Measurements from ENCODE around the gene MPRIP.

The MPRIP gene

DNA sequence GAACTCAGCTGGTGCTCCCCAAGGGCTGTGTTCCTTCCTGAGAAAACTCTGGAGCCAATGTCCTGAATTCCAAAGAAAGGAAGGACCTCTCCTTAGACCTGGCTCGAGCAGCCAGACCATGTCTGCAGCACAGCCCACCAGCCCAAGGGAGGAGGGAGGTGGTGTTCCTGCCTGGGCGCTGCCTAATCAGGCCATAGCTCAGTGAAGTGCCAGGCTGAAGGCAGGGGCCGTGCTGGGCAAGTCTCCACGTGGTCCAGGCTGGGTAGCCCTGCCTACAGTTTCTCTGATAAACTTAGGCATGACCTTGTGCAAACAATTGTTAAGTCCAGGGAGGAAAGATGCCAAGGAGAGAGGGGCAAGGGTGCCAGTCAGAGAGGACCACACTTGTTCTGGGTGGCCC is 76.8 kb downstream of the MPRIP start (continued):
- TF ChIP-seq, protein P1, sequence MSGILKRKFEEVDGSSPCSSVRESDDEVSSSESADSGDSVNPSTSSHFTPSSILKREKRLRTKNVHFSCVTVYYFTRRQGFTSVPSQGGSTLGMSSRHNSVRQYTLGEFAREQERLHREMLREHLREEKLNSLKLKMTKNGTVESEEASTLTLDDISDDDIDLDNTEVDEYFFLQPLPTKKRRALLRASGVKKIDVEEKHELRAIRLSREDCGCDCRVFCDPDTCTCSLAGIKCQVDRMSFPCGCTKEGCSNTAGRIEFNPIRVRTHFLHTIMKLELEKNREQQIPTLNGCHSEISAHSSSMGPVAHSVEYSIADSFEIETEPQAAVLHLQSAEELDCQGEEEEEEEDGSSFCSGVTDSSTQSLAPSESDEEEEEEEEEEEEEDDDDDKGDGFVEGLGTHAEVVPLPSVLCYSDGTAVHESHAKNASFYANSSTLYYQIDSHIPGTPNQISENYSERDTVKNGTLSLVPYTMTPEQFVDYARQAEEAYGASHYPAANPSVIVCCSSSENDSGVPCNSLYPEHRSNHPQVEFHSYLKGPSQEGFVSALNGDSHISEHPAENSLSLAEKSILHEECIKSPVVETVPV (CRISPR knock-in tag; IDR thresholded peaks at IDR 0.05), result no peak
- TF ChIP-seq, protein P2, sequence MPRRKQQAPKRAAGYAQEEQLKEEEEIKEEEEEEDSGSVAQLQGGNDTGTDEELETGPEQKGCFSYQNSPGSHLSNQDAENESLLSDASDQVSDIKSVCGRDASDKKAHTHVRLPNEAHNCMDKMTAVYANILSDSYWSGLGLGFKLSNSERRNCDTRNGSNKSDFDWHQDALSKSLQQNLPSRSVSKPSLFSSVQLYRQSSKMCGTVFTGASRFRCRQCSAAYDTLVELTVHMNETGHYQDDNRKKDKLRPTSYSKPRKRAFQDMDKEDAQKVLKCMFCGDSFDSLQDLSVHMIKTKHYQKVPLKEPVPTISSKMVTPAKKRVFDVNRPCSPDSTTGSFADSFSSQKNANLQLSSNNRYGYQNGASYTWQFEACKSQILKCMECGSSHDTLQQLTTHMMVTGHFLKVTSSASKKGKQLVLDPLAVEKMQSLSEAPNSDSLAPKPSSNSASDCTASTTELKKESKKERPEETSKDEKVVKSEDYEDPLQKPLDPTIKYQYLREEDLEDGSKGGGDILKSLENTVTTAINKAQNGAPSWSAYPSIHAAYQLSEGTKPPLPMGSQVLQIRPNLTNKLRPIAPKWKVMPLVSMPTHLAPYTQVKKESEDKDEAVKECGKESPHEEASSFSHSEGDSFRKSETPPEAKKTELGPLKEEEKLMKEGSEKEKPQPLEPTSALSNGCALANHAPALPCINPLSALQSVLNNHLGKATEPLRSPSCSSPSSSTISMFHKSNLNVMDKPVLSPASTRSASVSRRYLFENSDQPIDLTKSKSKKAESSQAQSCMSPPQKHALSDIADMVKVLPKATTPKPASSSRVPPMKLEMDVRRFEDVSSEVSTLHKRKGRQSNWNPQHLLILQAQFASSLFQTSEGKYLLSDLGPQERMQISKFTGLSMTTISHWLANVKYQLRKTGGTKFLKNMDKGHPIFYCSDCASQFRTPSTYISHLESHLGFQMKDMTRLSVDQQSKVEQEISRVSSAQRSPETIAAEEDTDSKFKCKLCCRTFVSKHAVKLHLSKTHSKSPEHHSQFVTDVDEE (CRISPR knock-in tag; IDR thresholded peaks at IDR 0.05), result no peak
- TF ChIP-seq, protein P3, sequence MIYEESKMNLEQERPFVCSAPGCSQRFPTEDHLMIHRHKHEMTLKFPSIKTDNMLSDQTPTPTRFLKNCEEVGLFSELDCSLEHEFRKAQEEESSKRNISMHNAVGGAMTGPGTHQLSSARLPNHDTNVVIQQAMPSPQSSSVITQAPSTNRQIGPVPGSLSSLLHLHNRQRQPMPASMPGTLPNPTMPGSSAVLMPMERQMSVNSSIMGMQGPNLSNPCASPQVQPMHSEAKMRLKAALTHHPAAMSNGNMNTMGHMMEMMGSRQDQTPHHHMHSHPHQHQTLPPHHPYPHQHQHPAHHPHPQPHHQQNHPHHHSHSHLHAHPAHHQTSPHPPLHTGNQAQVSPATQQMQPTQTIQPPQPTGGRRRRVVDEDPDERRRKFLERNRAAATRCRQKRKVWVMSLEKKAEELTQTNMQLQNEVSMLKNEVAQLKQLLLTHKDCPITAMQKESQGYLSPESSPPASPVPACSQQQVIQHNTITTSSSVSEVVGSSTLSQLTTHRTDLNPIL (CRISPR knock-in tag; IDR thresholded peaks at IDR 0.05; ENCODE audit: low read depth), result no peak
- TF ChIP-seq TOX (CRISPR knock-in tag; IDR thresholded peaks at IDR 0.05; ENCODE audit: borderline replicate concordance) (no peak), ESRRG (CRISPR knock-in tag; IDR thresholded peaks at IDR 0.05) (no peak), ZFP30 (CRISPR knock-in tag; IDR thresholded peaks at IDR 0.05) (no peak), ZFP3 (CRISPR knock-in tag; IDR thresholded peaks at IDR 0.05) (no peak)

DNA sequence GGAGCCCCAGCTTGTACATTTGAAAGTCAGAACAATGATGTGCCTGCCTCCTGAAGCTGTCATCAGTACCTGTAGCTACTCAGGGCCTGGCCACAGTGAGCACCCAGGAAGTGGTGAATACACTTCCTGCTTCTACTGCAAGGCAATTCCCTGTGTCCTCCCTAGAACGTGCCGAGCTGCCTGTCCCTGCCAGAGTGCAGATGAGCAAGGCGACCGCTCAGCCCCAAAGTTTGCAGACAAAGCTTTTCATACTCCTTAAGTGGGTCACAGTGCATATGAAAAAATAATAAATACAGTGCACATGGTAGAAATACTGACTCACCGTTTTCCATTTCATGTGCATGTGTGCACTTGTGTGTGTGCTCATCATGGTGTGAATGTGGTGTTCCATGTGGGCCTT is 77.3 kb downstream of the MPRIP start:
- TF ChIP-seq, protein P4, sequence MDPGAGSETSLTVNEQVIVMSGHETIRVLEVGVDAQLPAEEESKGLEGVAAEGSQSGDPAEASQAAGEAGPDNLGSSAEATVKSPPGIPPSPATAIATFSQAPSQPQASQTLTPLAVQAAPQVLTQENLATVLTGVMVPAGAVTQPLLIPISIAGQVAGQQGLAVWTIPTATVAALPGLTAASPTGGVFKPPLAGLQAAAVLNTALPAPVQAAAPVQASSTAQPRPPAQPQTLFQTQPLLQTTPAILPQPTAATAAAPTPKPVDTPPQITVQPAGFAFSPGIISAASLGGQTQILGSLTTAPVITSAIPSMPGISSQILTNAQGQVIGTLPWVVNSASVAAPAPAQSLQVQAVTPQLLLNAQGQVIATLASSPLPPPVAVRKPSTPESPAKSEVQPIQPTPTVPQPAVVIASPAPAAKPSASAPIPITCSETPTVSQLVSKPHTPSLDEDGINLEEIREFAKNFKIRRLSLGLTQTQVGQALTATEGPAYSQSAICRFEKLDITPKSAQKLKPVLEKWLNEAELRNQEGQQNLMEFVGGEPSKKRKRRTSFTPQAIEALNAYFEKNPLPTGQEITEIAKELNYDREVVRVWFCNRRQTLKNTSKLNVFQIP (CRISPR knock-in tag; IDR thresholded peaks at IDR 0.05; ENCODE audit: borderline replicate concordance, low read depth), result no peak
- TF ChIP-seq, protein P1 (CRISPR knock-in tag; IDR thresholded peaks at IDR 0.05), result no peak
- no peak for TF ChIP-seq ZFP30 (CRISPR knock-in tag; IDR thresholded peaks at IDR 0.05)
- no peak for TF ChIP-seq TOX (CRISPR knock-in tag; IDR thresholded peaks at IDR 0.05; ENCODE audit: borderline replicate concordance)
- TF ChIP-seq ARNTL (CRISPR knock-in tag; IDR thresholded peaks at IDR 0.05; ENCODE audit: borderline replicate concordance, low read depth), result no peak
- TF ChIP-seq ZC3H10 (CRISPR knock-in tag; IDR thresholded peaks at IDR 0.05), result no peak
- TF ChIP-seq, protein P2 (CRISPR knock-in tag; IDR thresholded peaks at IDR 0.05), result no peak
- TF ChIP-seq ZNF565 (CRISPR knock-in tag; conservative IDR thresholded peaks at IDR 0.05; ENCODE audit: low read depth), result no peak
- no peak for TF ChIP-seq BACH2 (CRISPR knock-in tag; IDR thresholded peaks at IDR 0.05; ENCODE audit: borderline replicate concordance)
- TF ChIP-seq ZFP3 (CRISPR knock-in tag; IDR thresholded peaks at IDR 0.05), result no peak
- ATAC-seq, result no peak

DNA sequence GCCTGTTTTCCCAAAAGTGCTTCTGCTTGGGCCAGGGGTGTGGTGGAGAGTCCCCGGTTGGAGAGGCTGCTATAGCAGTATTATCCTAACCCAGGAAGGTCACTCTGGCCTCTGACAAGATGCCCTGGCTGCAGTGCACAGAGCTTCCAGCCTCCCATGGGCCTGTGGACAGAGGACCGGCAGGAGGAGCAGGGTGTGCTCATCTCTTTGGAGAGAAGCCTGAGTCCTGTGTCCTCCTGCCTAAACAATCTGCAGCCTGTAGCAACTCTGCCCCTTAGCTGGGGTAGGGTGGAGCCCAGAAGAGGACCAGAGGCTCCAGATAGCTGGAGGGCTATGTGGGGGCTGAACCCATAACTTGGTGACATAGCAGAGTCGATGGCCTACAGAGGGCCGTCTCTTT is 78.0 kb downstream of the MPRIP start:
- no peak for TF ChIP-seq ZNF8 (CRISPR knock-in tag; IDR thresholded peaks at IDR 0.05)
- TF ChIP-seq, protein P4 (CRISPR knock-in tag; IDR thresholded peaks at IDR 0.05; ENCODE audit: borderline replicate concordance, low read depth), result no peak
- TF ChIP-seq ZFP30 (CRISPR knock-in tag; IDR thresholded peaks at IDR 0.05), result no peak
- TF ChIP-seq, protein P1 (CRISPR knock-in tag; IDR thresholded peaks at IDR 0.05), result no peak
- no peak; the same call in 2 of the 3 replicates for ATAC-seq

All from SK-N-SH treated with all-trans-retinoic acid at 6 μM for 48 hours (cell line).